Astrocyte (in vitro differentiated cells and primary cell): Measurements from ENCODE around the gene DGUOK.

Source experiments
- EZH2 ChIP-seq: IDR thresholded peaks from 2 replicates; pipeline ENCODE4 v1.6.1; 2012; ENCODE audit warnings: mild to moderate bottlenecking, low read length, inconsistent platforms; ENCODE audit not compliant: insufficient read depth
- TF ChIP-seq, protein P1 (sequence below): IDR thresholded peaks from 2 replicates; pipeline ENCODE4 v1.5.1; 2011; ENCODE audit warnings: low read depth, mild to moderate bottlenecking, inconsistent platforms, low read length, moderate library complexity; ENCODE audit not compliant: insufficient read depth

DNA sequence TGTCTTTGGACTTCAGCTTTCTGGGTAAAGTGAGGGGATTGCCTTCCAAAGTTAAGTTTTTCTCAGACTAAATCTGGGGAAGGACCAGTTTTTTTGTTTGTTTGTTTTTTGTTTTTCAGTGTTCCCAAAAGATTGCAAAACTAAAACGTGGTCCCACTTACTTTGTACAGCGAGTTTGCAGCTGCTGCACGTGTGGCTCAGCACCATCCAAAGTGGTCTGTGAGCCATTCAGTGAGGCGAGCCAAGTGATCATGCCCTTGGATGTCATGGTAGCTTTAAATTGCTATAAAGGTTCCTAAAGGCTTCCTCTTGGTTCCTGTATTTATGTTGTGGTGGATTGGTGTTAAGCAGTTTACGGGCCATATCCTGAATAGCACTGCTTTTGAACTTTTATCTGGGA, 81.0 kb downstream of the DGUOK start:
- TF ChIP-seq, protein P1, sequence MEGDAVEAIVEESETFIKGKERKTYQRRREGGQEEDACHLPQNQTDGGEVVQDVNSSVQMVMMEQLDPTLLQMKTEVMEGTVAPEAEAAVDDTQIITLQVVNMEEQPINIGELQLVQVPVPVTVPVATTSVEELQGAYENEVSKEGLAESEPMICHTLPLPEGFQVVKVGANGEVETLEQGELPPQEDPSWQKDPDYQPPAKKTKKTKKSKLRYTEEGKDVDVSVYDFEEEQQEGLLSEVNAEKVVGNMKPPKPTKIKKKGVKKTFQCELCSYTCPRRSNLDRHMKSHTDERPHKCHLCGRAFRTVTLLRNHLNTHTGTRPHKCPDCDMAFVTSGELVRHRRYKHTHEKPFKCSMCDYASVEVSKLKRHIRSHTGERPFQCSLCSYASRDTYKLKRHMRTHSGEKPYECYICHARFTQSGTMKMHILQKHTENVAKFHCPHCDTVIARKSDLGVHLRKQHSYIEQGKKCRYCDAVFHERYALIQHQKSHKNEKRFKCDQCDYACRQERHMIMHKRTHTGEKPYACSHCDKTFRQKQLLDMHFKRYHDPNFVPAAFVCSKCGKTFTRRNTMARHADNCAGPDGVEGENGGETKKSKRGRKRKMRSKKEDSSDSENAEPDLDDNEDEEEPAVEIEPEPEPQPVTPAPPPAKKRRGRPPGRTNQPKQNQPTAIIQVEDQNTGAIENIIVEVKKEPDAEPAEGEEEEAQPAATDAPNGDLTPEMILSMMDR = no peak
- TF ChIP-seq EZH2 = no peak
